IPS-15b (cell line): ENCODE data around the gene OR51G1.

ENCODE experiments used
- H3K27me3 ChIP-seq: one replicate; pipeline ENCODE4 v1.6.1; 2013; ENCODE audit warnings: low read length; ENCODE audit not compliant: control insufficient read depth, insufficient read depth
- H3K36me3 ChIP-seq: one replicate; pipeline ENCODE4 v1.6.1; 2013; ENCODE audit warnings: low read length; ENCODE audit not compliant: control insufficient read depth, insufficient read depth
- H3K4me1 ChIP-seq: one replicate; pipeline ENCODE4 v1.6.1; 2013; ENCODE audit warnings: mild to moderate bottlenecking, low read length; ENCODE audit not compliant: control insufficient read depth, insufficient read depth
- H3K4me3 ChIP-seq: one replicate; pipeline ENCODE4 v1.5.1; 2013; ENCODE audit warnings: low read depth, low read length
- H3K9ac ChIP-seq: one replicate; pipeline ENCODE4 v1.6.1; 2013; ENCODE audit warnings: low read depth, mild to moderate bottlenecking, low read length
- H3K9me3 ChIP-seq: one replicate; pipeline ENCODE4 v1.6.1; 2013; ENCODE audit warnings: mild to moderate bottlenecking, low read length; ENCODE audit not compliant: control insufficient read depth, insufficient read depth

The OR51G1 gene

GRCh38 chr11:4916581-4916980, 7.6 kb downstream of the OR51G1 start:
- no peaks in the 10 kb centered on the region for H3K9me3 ChIP-seq
- no peaks in the 10 kb centered on the region for H3K4me1 ChIP-seq
- H3K36me3 ChIP-seq = no peaks in the 10 kb centered on the region
- no peaks in the 10 kb centered on the region for H3K27me3 ChIP-seq
- H3K9ac ChIP-seq = no peak overlapping the region
- H3K4me3 ChIP-seq = no peak overlapping the region

GRCh38 chr11:4903484-4903883, 20.7 kb downstream of the OR51G1 start, which contains the start of gene OR51A7:
TSS of gene OR51A7 (plus strand) at chr11:4903783. CDS start at chr11:4907370, 3,587 bp downstream.
- Histone ChIP-seq H3K4me1 (no peaks in the 10 kb centered on the region), H3K9me3 (no peaks in the 10 kb centered on the region), H3K36me3 (no peaks in the 10 kb centered on the region), H3K4me3 (no peak within 1 kb of the TSS), H3K27me3 (no peaks in the 10 kb centered on the region), H3K9ac (no peak within 1 kb of the TSS)

- Histone ChIP-seq H3K36me3 (no peaks in the 10 kb centered on the region), H3K4me3 (no peak overlapping the region), H3K27me3 (no peaks in the 10 kb centered on the region), H3K9me3 (no peaks in the 10 kb centered on the region), H3K4me1 (no peaks in the 10 kb centered on the region), H3K9ac (no peak overlapping the region)
These were observed 32.0 kb downstream of the OR51G1 start for GRCh38 chr11:4891996-4892640.

- no peaks in the 10 kb centered on the region for H3K4me1 ChIP-seq
- H3K27me3 ChIP-seq = no peaks in the 10 kb centered on the region
- no peak overlapping the region for H3K4me3 ChIP-seq
- H3K36me3 ChIP-seq = no peaks in the 10 kb centered on the region
- no peak overlapping the region for H3K9ac ChIP-seq
- H3K9me3 ChIP-seq = no peaks in the 10 kb centered on the region
These were observed 33.9 kb downstream of the OR51G1 start for GRCh38 chr11:4890279-4890678.

- Histone ChIP-seq H3K4me3 (no peak overlapping the region), H3K9me3 (no peaks in the 10 kb centered on the region), H3K36me3 (no peaks in the 10 kb centered on the region), H3K27me3 (no peaks in the 10 kb centered on the region), H3K9ac (no peak overlapping the region), H3K4me1 (no peaks in the 10 kb centered on the region)
These were observed 36.5 kb downstream of the OR51G1 start for GRCh38 chr11:4887591-4887990.

- no peaks in the 10 kb centered on the region for H3K9me3 ChIP-seq
- H3K4me1 ChIP-seq = no peaks in the 10 kb centered on the region
- no peaks in the 10 kb centered on the region for H3K36me3 ChIP-seq
- H3K4me3 ChIP-seq = no peak overlapping the region
- H3K9ac ChIP-seq = no peak overlapping the region
- no peaks in the 10 kb centered on the region for H3K27me3 ChIP-seq
These were observed 38.0 kb downstream of the OR51G1 start for GRCh38 chr11:4886186-4886585.

- no peaks in the 10 kb centered on the region for H3K4me1 ChIP-seq
- H3K27me3 ChIP-seq = no peaks in the 10 kb centered on the region
- H3K9ac ChIP-seq = no peak overlapping the region
- H3K4me3 ChIP-seq = no peak overlapping the region
- no peaks in the 10 kb centered on the region for H3K9me3 ChIP-seq
- no peaks in the 10 kb centered on the region for H3K36me3 ChIP-seq
These were observed 39.8 kb downstream of the OR51G1 start for GRCh38 chr11:4884361-4884760.

- Histone ChIP-seq H3K27me3 (no peaks in the 10 kb centered on the region), H3K36me3 (no peaks in the 10 kb centered on the region), H3K9ac (no peak overlapping the region), H3K9me3 (no peaks in the 10 kb centered on the region), H3K4me3 (no peak overlapping the region), H3K4me1 (no peaks in the 10 kb centered on the region)
These were observed 41.6 kb downstream of the OR51G1 start for GRCh38 chr11:4882543-4882942.

- Histone ChIP-seq H3K36me3 (no peaks in the 10 kb centered on the region), H3K9me3 (no peaks in the 10 kb centered on the region), H3K4me3 (no peak within 1 kb of the TSS), H3K4me1 (no peaks in the 10 kb centered on the region), H3K9ac (no peak within 1 kb of the TSS), H3K27me3 (no peaks in the 10 kb centered on the region)
These were observed 42.2 kb downstream of the OR51G1 start, which contains the start of gene OR51T1 for GRCh38 chr11:4881860-4882500. TSS of gene OR51T1 (plus strand) at chr11:4881900. CDS start at chr11:4881900, 0 bp downstream.

- Histone ChIP-seq H3K4me1 (no peaks in the 10 kb centered on the region), H3K9ac (no peak overlapping the region), H3K4me3 (no peak overlapping the region), H3K36me3 (no peaks in the 10 kb centered on the region), H3K9me3 (no peaks in the 10 kb centered on the region), H3K27me3 (no peaks in the 10 kb centered on the region)
These were observed 43.0 kb downstream of the OR51G1 start for GRCh38 chr11:4881188-4881587.
